Dedifferentiated amniotic fluid mesenchymal stem cell (primary cell): ENCODE data around the gene STAT5B.
"Not testable (repeated sequence)": the region's sequence is repeated elsewhere in the genome, so short reads cannot be mapped to it uniquely, and the experiment has no call there.

Experiments used
- DNase-seq: peaks from one replicate; pipeline ENCODE4 v3.0.0-alpha.2; 2016; ENCODE audit errors: extremely low spot score

STAT5B gene

DNA sequence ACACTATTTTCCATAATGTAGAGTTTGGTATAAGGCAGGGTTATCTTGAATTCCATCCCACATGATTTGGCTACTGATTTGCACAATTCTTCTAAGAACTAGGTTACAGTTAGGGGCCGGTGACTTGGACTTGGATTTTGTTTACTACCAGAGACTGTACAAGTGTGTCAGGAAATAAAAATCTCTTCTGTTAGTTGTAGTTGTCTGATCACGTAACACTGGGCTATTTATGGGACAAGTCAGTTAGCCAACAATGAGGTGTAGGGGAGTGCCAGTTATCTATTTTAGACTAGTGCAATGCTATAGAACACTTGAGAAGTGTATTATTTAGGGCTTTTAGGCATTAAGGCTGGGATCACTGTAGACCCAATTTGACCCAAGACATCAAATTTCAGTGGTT lies 42.2 kb downstream of the STAT5B start:
- DNase-seq: no peak

DNA sequence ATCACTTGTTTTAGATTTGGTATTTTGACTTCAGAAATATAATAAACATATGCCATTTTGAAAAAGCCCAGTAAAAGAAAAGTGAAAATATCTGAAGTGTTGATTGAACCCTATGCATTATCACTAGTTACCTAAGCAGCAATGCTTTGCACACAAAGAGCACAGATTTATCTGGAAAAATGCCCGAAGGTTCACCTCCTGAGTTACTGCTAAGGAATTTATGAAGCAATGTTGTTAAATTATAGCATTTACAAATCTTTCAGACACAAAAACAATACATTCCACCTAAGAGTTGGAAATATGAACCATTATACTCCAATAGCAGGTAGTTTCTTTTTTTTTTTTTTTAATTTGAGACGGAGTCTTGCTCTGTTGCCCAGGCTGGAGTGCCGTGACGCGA lies 43.0 kb downstream of the STAT5B start:
- no peak for DNase-seq

DNA sequence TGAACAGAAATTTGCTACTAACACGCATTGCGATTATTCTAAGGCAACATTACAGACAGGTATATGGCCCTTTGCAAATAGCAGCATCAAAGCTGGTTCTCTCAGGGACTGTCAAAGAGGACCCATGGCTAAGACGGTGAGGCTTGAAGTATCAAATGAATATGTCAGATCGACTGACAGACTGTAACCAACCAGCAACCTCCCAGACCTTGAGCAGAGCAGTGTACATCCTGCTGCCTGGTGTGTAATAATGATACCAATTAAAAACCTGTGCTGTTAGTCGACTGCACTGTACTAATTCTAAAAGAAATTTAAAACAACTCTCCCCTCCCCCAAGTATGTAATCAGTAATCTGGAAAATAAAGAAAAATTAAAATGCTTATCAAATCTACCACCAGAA lies 46.0 kb downstream of the STAT5B start:
- no peak for DNase-seq

DNA sequence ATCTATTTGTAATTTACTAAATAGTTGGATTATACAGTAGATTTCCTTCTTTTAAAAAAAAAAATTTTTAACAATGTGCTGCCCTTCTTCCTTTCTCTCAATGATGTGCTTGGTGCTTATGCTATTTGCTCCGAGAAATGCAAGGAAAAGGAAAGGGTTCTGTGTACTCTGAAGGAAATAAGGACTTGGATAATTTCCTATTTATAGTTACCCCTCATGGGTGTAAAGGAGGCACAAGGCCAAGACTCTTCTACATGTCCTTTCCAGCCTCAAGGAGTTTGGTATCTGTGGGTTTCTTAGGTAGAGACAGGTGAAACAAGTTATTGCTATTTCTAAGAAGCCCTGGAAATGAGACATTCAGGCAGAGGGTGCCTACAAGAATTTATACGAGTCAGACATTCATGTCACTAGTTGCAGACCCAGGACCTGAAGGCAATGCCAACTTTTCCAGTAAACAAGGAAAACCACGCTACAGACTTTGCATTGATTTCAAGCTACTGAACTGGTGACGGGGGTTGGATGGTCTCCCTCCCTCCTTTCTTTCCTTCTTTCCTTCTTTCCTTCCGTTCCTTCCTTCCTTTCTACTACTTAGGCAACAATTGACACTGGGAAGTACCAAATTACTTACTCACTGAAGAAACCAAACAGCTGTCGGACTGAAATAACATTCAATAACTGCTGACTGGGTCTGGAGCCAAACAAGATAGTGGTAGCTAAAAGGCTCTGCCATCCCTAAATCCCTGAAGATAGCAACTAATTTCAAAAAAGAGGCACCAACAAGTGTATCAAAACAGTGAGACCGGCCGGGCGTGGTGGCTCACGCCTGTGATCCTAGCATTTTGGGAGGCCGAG lies 48.1 kb downstream of the STAT5B start:
- no peak for DNase-seq

DNA sequence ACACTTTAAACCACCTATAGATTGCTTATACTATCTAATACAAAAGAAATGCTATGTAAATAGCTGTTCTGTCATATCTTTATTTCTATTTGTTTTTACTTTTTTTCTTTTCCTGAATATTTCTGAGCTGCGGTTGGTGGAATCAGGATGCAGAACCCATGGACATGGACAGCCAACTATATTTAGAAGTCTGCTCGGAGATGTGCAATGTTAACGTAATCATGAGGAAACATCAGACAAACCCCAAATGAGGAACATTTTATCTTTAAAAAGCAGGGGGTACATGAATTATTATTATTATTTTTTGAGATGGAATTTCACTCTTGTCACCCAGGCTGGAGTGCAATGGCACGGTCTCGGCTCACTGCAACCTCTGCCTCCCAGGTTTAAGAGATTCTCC lies 50.5 kb downstream of the STAT5B start:
- no peak for DNase-seq

DNA sequence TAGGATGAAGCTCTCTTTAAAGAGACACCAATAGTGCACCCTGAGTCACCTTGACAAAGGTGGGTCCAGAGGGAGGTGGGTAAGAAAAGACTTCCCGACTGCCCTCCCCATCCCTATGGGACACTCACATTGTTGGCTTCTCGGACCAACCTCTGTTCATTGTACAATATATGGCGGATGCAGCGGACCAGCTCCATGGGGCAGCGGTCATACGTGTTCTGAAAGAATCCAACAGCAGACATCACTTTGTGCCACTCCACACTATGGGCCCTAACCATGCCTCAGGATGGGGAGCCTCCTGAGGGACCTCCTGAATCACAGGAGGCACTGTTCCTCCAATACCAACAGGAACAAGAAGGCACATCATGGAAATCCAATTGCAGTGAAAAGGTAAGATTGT lies 51.5 kb downstream of the STAT5B start:
- DNase-seq: no peak

DNA sequence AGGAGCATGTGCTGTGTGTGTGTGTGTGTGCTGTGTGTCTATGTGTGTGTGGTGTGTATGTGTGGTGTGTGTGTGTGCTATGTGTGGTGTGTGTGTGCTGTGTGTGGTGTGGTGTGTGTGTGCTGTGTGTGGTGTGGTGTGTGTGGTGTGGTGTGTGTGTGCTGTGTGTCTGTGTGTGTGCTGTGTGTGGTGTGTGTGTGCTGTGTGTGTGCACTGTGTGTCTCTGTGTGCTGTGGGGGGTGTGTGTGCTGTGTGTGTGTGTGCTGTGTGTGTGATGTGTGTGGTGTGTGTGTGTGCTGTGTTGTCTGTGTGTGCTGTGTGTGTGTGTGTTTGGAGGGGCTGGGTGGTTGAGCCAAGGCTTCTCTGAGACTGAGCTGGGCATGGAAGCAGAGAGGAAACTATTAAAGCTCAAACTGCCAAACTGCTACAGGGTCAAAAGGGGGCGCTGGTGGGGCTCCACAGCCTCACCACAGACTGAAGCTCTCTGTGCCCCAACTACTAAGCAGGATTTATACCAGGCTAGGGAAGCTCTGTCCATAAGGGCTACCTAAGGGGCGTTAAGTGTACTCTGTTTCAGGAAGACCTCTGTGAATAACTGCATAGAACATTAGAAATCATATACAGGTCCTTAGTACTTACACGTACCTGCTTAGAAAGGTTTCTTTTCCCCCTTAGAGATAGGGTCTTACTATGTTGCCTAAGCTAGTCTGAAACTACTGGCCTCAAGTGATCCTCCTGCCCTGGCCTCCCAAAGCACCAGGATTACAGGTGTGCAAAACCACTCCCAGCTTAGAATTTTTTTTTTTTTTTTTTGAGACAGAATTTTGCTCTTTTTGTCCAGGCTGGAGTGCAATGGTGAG lies 54.1 kb downstream of the STAT5B start:
- DNase-seq: no peak

DNA sequence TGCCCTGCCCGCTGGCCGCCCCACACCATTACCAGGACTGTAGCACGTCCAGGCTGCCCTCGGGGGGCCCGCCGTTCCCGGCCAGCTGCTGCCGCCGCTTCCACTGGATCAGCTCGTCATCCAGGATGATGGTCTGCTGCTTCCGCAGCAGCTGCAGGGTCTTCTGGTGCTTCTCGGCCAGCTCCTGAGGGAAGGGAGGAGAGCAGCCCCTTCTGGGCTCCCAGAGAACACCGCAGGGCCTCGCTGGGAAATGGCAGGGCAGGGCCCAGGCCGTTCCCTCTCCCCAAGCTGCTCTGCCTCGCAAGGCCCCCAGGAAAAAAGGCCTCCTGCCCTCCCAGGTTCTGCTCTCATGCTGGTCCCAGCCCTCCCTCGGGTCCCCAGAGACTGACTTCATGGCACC lies 56.9 kb downstream of the STAT5B start:
- DNase-seq: not testable (repeated sequence)

DNA sequence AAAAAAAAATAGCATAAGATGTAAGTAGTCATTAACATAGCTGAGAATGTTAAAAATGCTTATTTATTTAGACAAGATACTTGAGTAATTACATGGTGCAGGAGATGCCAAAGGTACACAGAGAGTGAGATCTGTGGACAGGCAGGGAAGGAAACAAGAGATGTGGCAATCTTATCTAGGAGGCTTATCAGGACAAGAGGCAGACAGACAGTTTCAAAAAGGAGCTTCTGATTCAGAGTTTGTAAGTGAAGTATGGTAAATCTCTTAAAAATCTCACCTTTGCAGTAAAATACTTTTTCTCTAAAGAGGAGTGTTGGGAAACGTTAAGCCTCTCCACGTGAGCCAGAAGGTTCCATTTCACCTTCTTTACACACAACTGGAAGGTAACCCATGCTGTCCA lies 62.0 kb downstream of the STAT5B start:
- no peak for DNase-seq

DNA sequence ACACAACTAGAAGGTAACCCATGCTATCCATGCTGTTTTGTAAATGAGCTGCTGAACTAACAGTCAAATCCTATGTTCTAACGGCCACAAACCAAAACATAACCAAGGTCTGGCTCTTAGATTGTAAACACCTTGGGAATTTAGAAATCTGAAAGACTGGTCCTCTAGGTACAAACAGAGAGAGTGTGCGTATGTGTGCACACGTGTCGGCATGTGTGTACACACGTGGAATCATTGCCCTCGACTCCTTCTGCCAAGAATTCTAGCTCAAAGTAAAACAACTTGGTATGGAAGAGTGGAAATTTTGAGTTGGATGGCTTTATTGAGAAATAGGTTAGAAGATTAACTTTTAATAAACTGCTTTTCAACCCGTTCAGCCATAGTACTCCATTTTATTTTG lies 63.8 kb downstream of the STAT5B start:
- DNase-seq: no peak

DNA sequence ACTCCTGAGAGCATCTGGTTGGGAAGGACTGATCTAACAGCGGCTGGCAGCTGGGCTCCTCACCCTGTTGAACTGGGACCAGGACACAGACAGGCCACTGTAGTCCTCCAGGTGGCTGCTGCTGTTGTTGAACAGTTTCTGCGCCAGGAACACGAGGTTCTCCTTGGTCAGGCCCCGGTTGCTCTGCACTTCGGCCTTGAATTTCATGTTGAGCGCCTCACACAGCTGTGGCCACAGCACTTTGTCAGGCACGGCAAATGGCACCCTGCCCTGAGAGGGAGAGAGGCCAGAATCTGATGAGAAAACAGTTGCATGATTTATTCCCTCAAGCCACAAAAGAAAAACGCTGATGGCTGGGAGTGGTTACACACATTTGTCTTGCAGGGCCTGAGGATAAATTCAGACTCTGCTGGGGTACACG lies 64.3 kb downstream of the STAT5B start:
- not testable (repeated sequence) for DNase-seq

DNA sequence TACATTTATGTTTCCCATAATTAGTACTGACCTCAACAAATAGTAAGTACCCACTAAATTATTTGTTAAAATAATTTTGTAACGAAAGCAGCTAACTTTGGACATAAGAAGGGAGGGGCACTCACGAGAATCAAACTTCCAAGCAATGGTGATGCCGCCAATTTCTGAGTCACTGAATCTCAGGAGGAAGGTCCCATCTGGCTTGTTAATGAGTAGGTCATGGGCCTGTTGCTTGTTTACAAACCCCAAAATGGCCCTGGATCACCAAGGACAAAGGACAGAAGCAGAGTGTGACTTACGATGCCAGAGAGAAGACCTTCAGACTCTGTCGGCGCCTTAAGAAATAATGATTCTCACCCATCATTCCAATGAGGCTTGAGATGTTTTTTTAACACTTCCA lies 66.1 kb downstream of the STAT5B start:
- DNase-seq: no peak

DNA sequence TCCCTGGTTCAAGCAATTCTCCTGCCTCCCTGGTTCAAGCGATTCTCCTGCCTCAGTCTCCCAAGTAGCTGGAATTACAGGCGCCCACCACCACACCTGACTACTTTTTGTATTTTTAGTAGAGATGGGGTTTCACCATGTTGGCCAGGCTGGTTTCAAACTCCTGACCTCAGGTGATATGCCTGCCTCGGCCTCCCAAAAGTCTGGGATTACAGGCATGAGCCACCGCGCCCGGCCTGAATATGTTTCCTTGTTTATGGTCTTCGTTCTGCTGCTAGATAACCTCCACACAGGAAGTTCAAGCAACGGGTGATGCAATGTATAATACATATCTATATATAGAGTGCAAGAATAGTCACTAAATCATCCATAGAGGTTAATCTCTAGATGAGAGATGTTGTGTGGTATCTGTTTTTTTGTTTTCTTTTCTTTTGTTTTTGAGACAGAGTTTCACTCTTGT lies 70.0 kb downstream of the STAT5B start:
- not testable (repeated sequence) for DNase-seq

DNA sequence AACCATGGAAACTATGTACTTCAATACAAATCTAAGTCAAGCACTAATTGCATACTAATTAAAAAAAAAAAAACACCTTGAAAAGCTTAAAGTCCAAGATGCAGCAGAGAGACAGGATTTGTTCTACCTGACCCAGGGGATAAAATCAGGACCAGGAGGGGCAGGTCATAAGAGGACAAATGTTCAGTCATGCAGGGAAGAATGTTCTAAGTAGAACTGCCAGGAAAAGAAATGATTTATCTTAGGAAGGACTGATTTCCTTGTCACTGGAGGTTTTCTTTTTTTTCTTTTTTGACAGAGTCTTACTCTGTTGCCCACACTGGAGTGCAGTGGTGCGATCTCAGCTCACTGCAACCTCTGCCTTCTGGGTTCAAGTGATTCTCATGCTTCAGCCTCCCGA lies 72.8 kb downstream of the STAT5B start:
- no peak for DNase-seq

DNA sequence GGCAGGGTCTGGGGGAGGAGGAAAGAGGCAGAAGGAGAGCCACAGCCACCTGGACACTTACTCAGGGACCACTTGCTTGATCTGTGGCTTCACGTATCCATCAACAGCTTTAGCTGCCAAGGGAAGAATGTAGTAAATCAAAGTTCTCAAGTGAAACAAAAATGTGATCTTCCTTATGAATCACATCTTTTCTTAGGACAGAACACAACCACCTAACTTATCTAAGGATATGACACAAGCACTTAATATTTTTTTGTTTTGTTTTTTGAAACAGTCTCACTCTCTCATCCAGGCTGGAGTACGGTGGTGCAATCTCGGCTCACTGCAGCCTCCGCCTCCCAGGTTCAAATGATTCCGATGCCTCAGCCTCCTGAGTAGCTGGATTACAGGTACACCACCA lies 73.5 kb downstream of the STAT5B start:
- DNase-seq: no peak

DNA sequence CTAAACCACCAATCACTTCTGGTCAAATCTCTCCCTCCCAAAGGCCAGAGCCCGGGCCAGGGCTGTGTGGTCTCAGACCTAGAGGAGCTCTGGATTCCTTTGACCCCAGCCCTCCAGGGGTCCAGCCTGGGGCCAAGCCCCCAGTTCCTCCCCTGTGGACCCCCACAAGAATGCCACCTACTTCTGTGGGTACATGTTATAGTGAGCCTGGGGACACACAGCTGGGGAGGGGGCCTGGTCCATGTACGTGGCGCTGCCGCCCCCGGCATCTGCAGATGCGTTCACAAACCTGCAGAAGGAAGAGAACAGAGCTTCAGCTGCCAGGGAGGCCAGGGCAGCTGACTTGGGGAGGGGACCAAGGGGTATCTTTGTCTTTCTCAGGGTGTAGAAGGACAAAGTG lies 74.0 kb downstream of the STAT5B start:
- DNase-seq: no peak

DNA sequence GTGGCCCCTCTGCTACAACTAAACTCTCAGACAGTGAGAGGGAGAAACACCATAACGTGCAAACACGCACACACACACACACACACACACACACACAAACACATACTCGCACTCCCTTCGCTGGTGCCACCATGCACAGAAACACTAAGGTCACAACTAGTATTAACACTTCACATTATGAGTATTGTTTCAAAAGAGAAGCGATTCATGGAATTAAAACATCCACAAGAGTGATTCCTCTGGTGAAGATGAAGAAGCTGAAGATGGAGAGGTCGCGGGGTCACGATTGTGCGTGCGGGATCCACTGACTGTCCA lies 74.8 kb downstream of the STAT5B start:
- DNase-seq: no peak

DNA sequence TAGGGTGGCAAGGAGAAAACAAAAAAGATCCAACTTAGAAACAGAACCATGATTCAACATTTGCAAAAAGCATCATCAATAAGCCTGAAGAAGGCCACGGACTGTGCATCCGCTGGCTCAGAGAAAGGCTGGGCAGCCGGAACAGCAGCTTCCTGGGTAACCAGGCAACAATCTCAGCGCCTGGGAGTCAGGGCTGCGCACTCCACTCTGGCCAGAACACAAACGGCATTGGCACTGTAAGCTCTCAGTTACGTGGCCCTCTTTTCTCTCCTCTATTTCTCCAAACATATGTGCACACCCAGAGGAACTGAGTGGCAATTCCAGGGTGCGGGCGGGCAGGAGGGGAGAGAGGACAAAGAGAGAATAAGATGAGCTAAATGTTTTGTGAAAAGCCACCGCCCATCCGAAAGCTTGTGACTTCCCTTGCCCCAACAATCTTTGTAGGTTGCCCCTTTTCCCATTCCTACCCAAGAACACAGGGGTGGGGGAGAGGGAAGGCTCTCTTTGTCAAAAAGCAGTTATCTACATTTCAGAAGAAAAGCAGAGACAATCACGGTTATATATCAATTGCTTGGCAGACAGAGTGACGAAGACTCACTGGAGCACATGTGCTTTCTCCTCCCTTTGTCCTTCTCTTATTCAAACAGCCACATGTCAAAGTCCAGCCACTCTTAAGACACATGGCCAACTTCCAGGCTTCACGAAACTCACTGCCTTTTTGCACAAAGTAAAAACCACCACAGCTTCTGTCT lies 75.3 kb downstream of the STAT5B start:
- no peak for DNase-seq

DNA sequence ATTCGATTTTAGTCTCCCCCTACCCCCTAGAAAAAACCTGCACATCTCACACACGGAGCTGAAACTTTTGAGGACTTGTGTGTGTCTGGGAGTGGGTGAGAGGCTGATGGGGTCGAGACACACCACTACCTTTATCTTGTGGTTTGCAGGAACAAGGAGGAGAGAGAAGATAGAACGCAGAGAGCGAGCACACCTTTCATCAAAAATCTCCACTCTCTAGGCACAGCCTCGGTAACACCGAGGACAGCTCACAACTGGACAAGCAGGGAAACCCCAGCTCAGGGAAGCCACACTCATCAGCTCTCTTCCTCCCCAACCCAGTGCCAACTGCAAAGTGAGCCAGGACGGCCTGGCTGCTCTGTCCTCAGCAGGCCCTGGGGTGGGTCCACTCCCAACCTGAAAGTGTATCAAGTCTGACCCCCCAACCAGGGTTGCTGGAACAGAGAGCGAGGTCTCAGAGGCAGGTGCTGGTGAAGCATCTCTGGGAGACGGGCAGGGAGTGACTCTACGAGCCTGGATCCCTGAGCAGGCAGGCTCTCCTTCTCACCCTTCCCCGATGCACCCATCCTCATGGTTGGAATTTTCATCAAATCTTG lies 76.7 kb downstream of the STAT5B start:
- DNase-seq: no peak

DNA sequence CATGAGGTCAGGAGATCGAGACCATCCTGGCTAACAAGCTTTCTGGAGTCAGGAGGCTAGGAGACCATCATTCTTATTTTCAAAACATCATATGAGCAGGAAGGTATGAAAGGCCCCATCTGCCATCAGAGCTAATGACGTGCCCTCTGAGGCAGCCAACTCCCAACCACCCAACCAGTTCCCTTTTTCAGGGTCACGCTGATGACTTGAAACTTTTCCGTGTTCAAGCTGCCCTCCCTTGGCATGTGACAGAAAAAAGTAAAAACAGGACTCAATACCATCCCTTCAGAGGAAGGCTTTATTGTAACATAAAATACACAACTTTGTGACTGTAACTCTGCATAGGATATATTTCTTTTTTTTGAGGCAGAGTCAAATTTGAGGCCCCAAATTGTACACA lies 77.3 kb downstream of the STAT5B start:
- no peak for DNase-seq

DNA sequence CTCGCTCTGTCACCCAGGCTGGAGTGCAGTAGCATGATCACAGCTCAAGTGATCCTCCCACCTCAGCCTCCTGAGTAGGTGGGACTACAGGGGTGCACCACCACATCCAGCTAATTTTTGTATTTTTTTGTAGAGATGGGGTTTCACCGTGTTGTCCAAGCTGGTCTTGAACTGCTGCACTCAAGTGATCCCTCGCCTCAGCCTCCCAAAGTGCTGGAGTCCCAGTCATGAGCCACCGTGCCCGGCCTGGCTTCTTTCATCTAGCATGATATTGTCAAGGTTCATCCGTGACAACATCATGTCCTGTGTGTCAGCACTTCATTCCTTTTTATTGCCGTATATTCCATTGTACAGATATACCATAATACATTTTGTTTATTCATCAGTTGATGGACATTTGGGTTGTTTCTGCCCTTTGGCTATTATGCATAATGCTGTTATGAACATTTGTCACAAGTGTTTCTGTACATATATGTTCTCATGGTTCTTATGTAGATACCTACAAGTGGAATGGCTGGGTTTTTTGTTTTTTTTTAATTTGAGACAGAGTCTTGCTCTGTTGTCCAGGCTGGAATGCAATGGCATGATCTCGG lies 78.5 kb downstream of the STAT5B start:
- DNase-seq: no peak
